K562 (cell line): ENCODE measurements around the gene ALPK1. TPM values are rescaled to one million over a fixed set of nuclear protein-coding genes. Genes with fewer than 3 reads are reported as not detected.

Experiments
- ATAC-seq: fragments of 200-7000 bp; cut with Tn5 transposase; 3 replicates; pipeline ENCODE4 v1.9.1; 2020; ENCODE audit warnings: moderate library complexity
- BruUV-seq: library from RNA; stranded (reverse); fragments of 400-500 nt; replicated peaks from 2 replicates; lab custom pipeline; 2021; lab: Mats Ljungman, UMichigan
- CTCF ChIA-PET: fragments of 300-600 bp; formaldehyde crosslinking; extraction: SDS; loops from one replicate; lab custom pipeline; 2021; ENCODE audit warnings: low intra/inter-chr PET ratio; lab: Yijun Ruan, JAX
- POLR2A ChIA-PET: fragments of 300-600, 350-650 bp; sonication (Branson Sonifier 250); formaldehyde crosslinking; extraction: SDS; loops from one replicate; lab custom pipeline; 2021; ENCODE audit warnings: antibody characterized with exemption, inconsistent platforms; lab: Yijun Ruan, JAX
- DNase-seq, 4 experiments: peaks; one replicate each; pipeline versions ENCODE4 v3.0.0 to v3.0.0-alpha.2; 2011 to 2018; ENCODE audit warnings: low spot score in 3 of 4, mixed read lengths in 3 of 4; ENCODE audit errors: extremely low read depth in 1 of 4
- FAIRE-seq: peaks from 2 replicates; lab custom pipeline; 2011; peaks lifted over from hg19 to GRCh38; lab: Jason Lieb, UNC
- H2AFZ ChIP-seq: 2 replicates; pipeline ENCODE4 v1.6.0; 2011; ENCODE audit warnings: low read depth, low read length, control low read depth, inconsistent platforms
- H3K27ac ChIP-seq: fragments of 200-600 bp; 3 replicates; pipeline ENCODE4 v1.8.0; 2011; ENCODE audit warnings: low read depth, mild to moderate bottlenecking, control low read depth, inconsistent platforms, low read length, moderate library complexity, mixed read lengths; ENCODE audit errors: extremely low read depth
- H3K27me3 ChIP-seq, 2 experiments: fragments of 300-600 bp in 1 of 2; 2 replicates in 1 of 2; 3 replicates in 1 of 2; pipeline versions ENCODE4 v1.6.0 to v1.8.0; 2011; ENCODE audit warnings: inconsistent platforms in 2 of 2, low read length in 2 of 2, mild to moderate bottlenecking in 1 of 2, mixed read lengths in 1 of 2, moderate library complexity in 1 of 2; ENCODE audit not compliant: control insufficient read depth in 2 of 2, insufficient read depth in 2 of 2
- H3K36me3 ChIP-seq: fragments of 300-600 bp; 3 replicates; pipeline ENCODE4 v1.8.0; 2011; ENCODE audit warnings: mild to moderate bottlenecking, low read length, inconsistent platforms; ENCODE audit not compliant: control insufficient read depth, insufficient read depth
- H3K4me1 ChIP-seq, 2 experiments: fragments of 200-600 bp in 1 of 2; replicated peaks in 1 of 2; 2 replicates in 1 of 2; 3 replicates in 1 of 2; pipeline versions ENCODE4 v1.5.1 to v1.8.0; 2011; ENCODE audit warnings: inconsistent platforms in 2 of 2, low read length in 2 of 2, mild to moderate bottlenecking in 1 of 2, mixed read lengths in 1 of 2, moderate library complexity in 1 of 2; ENCODE audit not compliant: control insufficient read depth in 2 of 2, insufficient read depth in 2 of 2
- H3K4me2 ChIP-seq: 2 replicates; pipeline ENCODE4 v1.6.1; 2011; ENCODE audit warnings: low read length, control low read depth, inconsistent platforms, mixed read lengths; ENCODE audit not compliant: insufficient read depth
- H3K4me3 ChIP-seq: fragments of 200-600 bp; sonication (generic), shearing (Covaris generic); 2 replicates; pipeline ENCODE4 v1.5.1; 2016; ENCODE audit warnings: control low read depth, inconsistent platforms
- H3K79me2 ChIP-seq: fragments of 200-600 bp; 3 replicates; pipeline ENCODE4 v1.8.0; 2011; ENCODE audit warnings: low read length, inconsistent platforms; ENCODE audit not compliant: control insufficient read depth, insufficient read depth
- H3K9ac ChIP-seq, 2 experiments: 2 replicates each; pipeline versions ENCODE4 v1.6.0 to v1.6.1; 2011; ENCODE audit warnings: low read depth in 2 of 2, low read length in 2 of 2, control low read depth in 1 of 2, inconsistent platforms in 1 of 2, mild to moderate bottlenecking in 1 of 2, mixed read lengths in 1 of 2; ENCODE audit not compliant: insufficient read depth in 1 of 2
- H3K9me1 ChIP-seq: one replicate; pipeline ENCODE4 v1.6.0; 2011; ENCODE audit warnings: inconsistent platforms, mild to moderate bottlenecking, low read length, moderate library complexity; ENCODE audit not compliant: control insufficient read depth, insufficient read depth
- H3K9me3 ChIP-seq: replicated peaks from 2 replicates; pipeline ENCODE4 v1.5.1; 2011; ENCODE audit warnings: low read depth, low read length, inconsistent platforms; ENCODE audit not compliant: control insufficient read depth, insufficient read depth
- H4K20me1 ChIP-seq: replicated peaks from 2 replicates; pipeline ENCODE4 v1.6.1; 2011; ENCODE audit warnings: low read length, inconsistent platforms, mixed read lengths; ENCODE audit not compliant: control insufficient read depth, insufficient read depth
- BRD4 ChIP-seq: fragments of 200-600 bp; sonication (generic); IDR thresholded peaks from 2 replicates; pipeline ENCODE4 v1.6.1; 2017; ENCODE audit warnings: inconsistent platforms
- BRD9 ChIP-seq: fragments of 450-650 bp; IDR thresholded peaks from 2 replicates; pipeline ENCODE4 v1.6.1; 2018; ENCODE audit warnings: low read depth; ENCODE audit not compliant: partially characterized antibody
- E4F1 ChIP-seq: fragments of 250-450 bp; sonication (Bioruptor Pico); IDR thresholded peaks from 2 replicates; pipeline ENCODE4 v1.5.0; 2021; ENCODE audit warnings: mild to moderate bottlenecking, borderline replicate concordance
- ETS2 ChIP-seq: IDR thresholded peaks from 2 replicates; pipeline ENCODE4 v1.6.1; 2016; ENCODE audit warnings: borderline replicate concordance, missing genetic modification characterization, mild to moderate bottlenecking, moderate library complexity, missing compliant biosample characterization; ENCODE audit not compliant: poor library complexity, severe bottlenecking
- FIP1L1 ChIP-seq: fragments of 200-400 bp; formaldehyde crosslinking; IDR thresholded peaks from 2 replicates; pipeline ENCODE4 v1.6.1; 2018; ENCODE audit warnings: mild to moderate bottlenecking, low read depth, low read length; ENCODE audit not compliant: poor library complexity, severe bottlenecking
- FOS ChIP-seq: IDR thresholded peaks from 3 replicates; pipeline ENCODE4 v1.6.1; 2011; ENCODE audit not compliant: insufficient read length; ENCODE audit errors: extremely low read depth
- FOXK1 ChIP-seq: sonication (generic); formaldehyde crosslinking; IDR thresholded peaks from 2 replicates; pipeline ENCODE4 v1.8.0; 2022; ENCODE audit warnings: missing genetic modification reagents, mild to moderate bottlenecking, borderline replicate concordance
- MED1 ChIP-seq: sonication (generic); formaldehyde crosslinking; IDR thresholded peaks from 2 replicates; pipeline ENCODE4 v1.8.1; 2023; ENCODE audit warnings: missing genetic modification reagents, borderline replicate concordance
- MTA2 ChIP-seq: fragments of 450-650 bp; IDR thresholded peaks from 2 replicates; pipeline ENCODE4 v1.6.1; 2016; ENCODE audit warnings: low read depth
- NCOA2 ChIP-seq, 2 experiments: fragments of 450-650 bp; IDR thresholded peaks; 2 replicates each; pipeline ENCODE4 v1.6.1; 2018; ENCODE audit warnings: mild to moderate bottlenecking in 2 of 2, moderate library complexity in 1 of 2; ENCODE audit not compliant: partially characterized antibody in 2 of 2
- PRPF4 ChIP-seq: fragments of 200-400 bp; formaldehyde crosslinking; IDR thresholded peaks from one replicate; pipeline ENCODE4 v1.6.1; 2017; ENCODE audit warnings: low read length, low read depth, mild to moderate bottlenecking; ENCODE audit not compliant: insufficient read depth, poor library complexity, severe bottlenecking
- STAT6 ChIP-seq: sonication (generic); formaldehyde crosslinking; IDR thresholded peaks from 2 replicates; pipeline ENCODE4 v1.8.1; 2023; ENCODE audit warnings: mild to moderate bottlenecking, missing genetic modification reagents
- TCFL5 ChIP-seq: fragments of 250-450 bp; sonication (Bioruptor Pico); conservative IDR thresholded peaks from 2 replicates; pipeline ENCODE4 v1.6.1; 2021; ENCODE audit warnings: mild to moderate bottlenecking, moderate library complexity, matching md5 sums
- ZC3H4 ChIP-seq: sonication (generic); formaldehyde crosslinking; IDR thresholded peaks from 2 replicates; pipeline ENCODE4 v1.9.0; 2021; ENCODE audit warnings: missing genetic modification reagents, borderline replicate concordance
- ZZZ3 ChIP-seq: fragments of 450-650 bp; IDR thresholded peaks from 2 replicates; pipeline ENCODE4 v1.6.1; 2016; ENCODE audit warnings: antibody characterized with exemption, mild to moderate bottlenecking, moderate library complexity
- WGBS: fragments of 100-300 bp; shearing (Covaris generic); methylation state at CpG from one replicate; pipeline ENCODE4 v1.1.6; 2016; ENCODE audit warnings: low coverage, mixed read lengths; ENCODE audit not compliant: insufficient coverage; ENCODE audit errors: missing lambda C conversion rate; 5-methylcytosine and 5-hydroxymethylcytosine counted together
- in situ Hi-C: fragments of 300-500 bp; cut with MboI; formaldehyde crosslinking; loops from 4 replicates; pipeline ENCODE4 v1.15.0; 2018; ENCODE audit warnings: inconsistent platforms, mixed read lengths
- intact Hi-C: fragments of 100-400 bp; cut with micrococcal nuclease; formaldehyde crosslinking; loops from 2 replicates; pipeline ENCODE4 v1.14.2; 2022
- polyA plus RNA-seq, 8 experiments: library from polyadenylated mRNA; depleted of rRNA in 4 of 8; stranded (reverse) in 5 of 8; unstranded in 3 of 8; fragments of >200 nt; fragmentation: Nextera tagmentation in 2 of 8; fragmentation: Illumina TruSeq in 1 of 8; extraction: Ambion mirVana in 2 of 8; extraction: Trizol in 1 of 8; gene quantifications; 2 replicates each; pipeline versions ENCODE4 v1.2.1 to v1.2.3, GENCODE V29; 2011 to 2014; ENCODE audit warnings: inconsistent platforms in 1 of 8, missing spikeins in 1 of 8
- total RNA-seq, 7 experiments: library from RNA; depleted of rRNA in 6 of 7; stranded (reverse); fragments of >200 nt in 6 of 7; fragmentation: Illumina TruSeq in 2 of 7; extraction: Trizol in 2 of 7; gene quantifications; 2 replicates each; pipeline versions ENCODE4 v1.2.1 to v1.2.3, GENCODE V29; 2011 to 2021; ENCODE audit warnings: low replicate concordance in 1 of 7

The ALPK1 gene
- total and polyA plus RNA-seq, 9 of the 15 experiments (the other 6 are each of a cell fraction or from before 2014, with no cell fraction given) = 2.3 to 6.9 (median 4.6) TPM

GRCh38 chr4:112374850-112375249 is 77.7 kb downstream of the ALPK1 start:
- no peak for FAIRE-seq
- Histone ChIP-seq H3K79me2 (no peaks in the 10 kb centered on the region), H3K9me1 (no peaks in the 10 kb centered on the region), H3K9ac (no peak overlapping the region), H3K27ac (no peak overlapping the region), H4K20me1 (no peaks in the 10 kb centered on the region), H3K27me3 (peaks cover 0 to 8% of the 10 kb centered on the region in 2 experiments; a peak in 1 of 5 replicates), H3K4me1 (peaks cover 0 to 3% of the 10 kb centered on the region in 2 experiments; a peak in 1 of 5 replicates), H3K4me3 (no peak overlapping the region), H2AFZ (no peak overlapping the region), H3K36me3 (no peaks in the 10 kb centered on the region), H3K9me3 (no peaks in the 10 kb centered on the region), H3K4me2 (no peak overlapping the region)
- TF ChIP-seq FOXK1 = no peak
- no peak for TF ChIP-seq STAT6 (CRISPR knock-in tag)
- TF ChIP-seq FIP1L1 = no peak
- TF ChIP-seq NCOA2 (IDR thresholded peaks at IDR 0.05; ENCODE audit: partially characterized antibody in 2 of 2) = no peak
- TF ChIP-seq PRPF4 = no peak
- TF ChIP-seq BRD9 = no peak
- no peak for TF ChIP-seq MTA2
- no peak for TF ChIP-seq BRD4
- no peak for TF ChIP-seq TCFL5 (CRISPR knock-in tag)
- no peak for TF ChIP-seq E4F1 (CRISPR knock-in tag)
- TF ChIP-seq FOS = no peak
- no peak for TF ChIP-seq ZC3H4 (CRISPR knock-in tag)
- TF ChIP-seq ZZZ3 = no peak
- no peak for TF ChIP-seq ETS2 (tag)
- TF ChIP-seq MED1 = no peak
- no peak for DNase-seq
- WGBS = 0% methylated on average over 2 of the region's 2 CpGs
- BruUV-seq = no TSS peak
- in situ Hi-C loops = no loop called here
- intact Hi-C loops = no loop called here
- ChIA-PET POLR2A (no interaction called here), CTCF (no interaction called here)
- ATAC-seq = no peak
